ENCODE data around the gene CYP4B1.
"Not testable (repeated sequence)": the region's sequence is repeated elsewhere in the genome, so short reads cannot be mapped to it uniquely, and the experiment has no call there.

The CYP4B1 gene

DNA sequence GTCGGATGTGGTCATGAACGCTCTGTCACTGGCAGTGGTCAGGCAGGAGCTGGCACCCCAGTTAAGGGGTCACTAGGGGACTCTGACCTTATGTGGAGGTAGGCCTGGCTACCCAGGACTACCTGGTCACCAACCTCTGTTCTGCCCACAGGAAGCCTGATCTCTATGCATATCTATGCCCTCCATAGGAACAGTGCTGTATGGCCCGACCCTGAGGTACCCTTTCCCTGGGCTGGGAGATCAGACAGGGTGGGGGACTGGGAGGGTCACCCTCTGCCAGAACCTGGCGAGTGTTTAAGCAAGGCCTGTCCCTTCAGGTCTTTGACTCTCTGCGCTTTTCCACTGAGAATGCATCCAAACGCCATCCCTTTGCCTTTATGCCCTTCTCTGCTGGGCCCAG, 19.0 kb downstream of the CYP4B1 start:
- DNase-seq, result no peak

DNA sequence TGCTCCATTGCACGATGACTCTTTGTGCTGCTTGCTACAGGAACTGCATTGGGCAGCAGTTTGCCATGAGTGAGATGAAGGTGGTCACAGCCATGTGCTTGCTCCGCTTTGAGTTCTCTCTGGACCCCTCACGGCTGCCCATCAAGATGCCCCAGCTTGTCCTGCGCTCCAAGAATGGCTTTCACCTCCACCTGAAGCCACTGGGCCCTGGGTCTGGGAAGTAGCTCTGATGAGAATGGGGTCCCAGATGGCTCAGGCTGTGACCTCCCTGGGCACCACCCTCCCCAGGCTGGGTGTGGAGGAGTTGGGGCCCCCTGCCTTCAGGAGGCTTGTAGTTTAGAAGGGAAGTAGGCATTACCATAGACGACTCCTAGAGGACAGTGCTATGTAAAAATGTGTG, 19.7 kb downstream of the CYP4B1 start:
- DNase-seq, result no peak

DNA sequence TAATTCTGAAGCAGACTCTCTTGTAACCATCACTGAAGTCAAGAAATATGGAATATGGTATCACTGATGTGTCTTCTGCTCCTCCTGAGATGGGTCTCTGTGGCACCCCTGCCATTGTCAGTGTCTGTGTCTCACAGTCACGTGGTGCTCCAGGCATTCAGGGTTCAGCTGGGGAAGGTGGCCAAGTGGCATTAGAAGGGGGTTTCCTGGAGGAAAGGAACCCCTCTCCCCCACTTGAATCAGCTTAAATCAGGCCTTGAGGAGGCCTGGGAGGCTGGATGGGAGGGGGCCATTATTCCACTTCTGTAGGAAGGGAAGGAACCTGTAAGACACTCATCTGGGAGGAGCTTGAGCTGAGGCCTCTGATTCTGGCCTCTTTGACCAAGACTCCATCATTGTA, 20.5 kb downstream of the CYP4B1 start:
- no peak for DNase-seq

DNA sequence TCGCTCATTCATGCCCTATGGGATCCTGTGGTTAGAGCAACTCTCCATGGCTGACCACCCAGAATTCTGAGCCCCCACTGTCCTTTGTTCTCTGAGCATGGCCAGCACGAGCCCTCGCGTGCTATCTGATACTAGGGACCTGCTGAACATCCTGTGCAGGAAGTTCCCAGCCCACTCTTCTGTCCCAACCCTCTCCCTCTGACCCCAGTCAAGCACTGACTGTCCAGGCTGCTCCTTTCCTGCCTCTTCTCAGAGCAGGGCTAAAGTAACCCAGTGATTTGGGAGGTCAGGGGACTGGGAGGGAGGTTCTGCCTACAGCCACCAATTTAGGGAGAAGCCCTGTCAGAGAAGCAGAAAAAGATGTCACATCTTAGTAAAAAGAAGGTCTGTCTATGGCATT, 21.2 kb downstream of the CYP4B1 start:
- DNase-seq, result no peak

DNA sequence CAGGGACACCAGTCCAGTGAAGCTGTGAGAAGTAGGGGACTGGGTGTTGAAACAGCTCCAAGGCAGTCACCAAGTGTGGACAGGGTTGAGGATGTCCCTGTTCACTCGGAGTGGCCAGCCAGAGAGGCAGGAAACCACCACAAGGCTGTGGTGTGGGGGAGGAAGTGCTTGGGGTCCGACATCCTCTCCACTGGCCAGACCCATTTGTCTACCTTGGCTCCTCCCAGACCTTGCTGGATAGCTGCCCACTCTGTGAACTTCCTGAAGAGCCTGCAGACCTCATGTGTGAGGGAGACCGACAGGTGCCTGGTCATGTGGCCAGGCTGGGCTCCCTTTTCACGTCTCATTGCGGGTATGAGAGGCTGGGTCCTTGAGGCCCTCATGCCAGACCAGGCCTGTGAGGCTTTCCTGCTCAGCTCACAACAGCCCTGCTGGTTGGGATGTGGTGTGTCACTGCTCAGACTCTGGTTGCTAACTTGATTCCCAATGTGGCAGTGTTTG, 21.8 kb downstream of the CYP4B1 start:
- DNase-seq, result no peak

DNA sequence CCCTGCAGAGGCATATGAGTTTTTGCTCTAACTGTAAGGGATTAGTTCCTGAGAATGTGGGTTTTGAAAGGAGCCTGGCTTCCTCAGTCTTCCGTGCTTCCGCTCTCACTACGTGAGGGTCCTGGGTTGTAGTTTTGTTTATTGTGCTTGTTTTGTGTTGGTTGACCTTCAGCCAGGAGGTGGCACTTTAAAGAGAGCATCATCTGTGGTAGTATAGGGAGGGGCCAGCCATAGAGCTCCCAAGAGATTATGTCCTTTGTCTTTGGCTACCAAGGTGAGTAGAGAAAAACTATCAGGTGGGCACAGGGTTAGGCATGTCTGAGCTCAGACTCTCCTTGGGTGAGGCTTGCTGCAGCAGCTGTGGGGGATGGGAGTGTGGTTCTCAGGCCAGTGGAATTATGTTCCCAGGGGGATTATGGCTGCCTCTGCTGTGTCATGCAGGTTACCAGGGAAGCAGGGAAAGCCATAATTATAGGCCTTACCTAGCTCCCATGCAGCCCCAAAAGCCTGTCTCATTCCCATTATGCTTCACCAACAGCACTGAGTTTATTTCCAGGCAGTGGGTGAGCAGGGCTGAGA, 23.5 kb downstream of the CYP4B1 start:
- DNase-seq, result peak; percentile 5

DNA sequence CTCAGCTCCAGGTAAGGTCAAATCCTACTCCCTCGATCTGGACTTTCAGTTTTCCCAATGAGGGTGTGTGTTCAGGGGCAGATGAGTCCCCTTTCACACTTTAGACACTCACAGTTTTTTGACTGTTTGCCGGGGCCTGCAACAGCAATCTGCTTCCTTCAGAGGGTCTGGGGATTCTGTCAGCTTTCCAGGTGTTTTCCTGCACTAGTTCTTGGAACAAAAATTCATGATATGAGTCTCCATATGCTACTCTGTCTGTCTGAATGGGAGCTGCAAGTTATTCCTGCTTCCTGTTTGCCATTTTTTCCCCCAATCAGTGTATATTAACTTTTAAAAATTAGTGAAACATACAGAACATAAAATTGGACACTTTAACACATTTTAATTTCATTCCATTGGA, 24.3 kb downstream of the CYP4B1 start:
- no peak for DNase-seq

DNA sequence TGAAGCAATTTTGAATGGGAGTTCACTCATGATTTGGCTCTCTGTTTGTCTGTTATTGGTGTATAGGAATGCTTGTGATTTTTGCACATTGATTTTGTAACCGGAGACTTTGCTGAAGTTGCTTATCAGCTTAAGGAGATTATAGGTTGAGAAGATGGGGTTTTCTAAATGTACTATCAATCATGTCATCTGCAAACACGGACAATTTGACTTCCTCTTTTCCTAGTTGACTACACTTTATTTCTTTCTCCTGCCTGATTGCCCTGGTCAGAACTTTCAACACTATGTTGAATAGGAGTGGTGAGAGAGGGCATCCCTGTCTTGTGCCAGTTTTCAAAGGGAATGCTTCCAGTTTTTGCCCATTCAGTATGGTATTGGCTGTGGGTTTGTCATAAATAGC, 28.0 kb downstream of the CYP4B1 start:
- DNase-seq, result not testable (repeated sequence)

DNA sequence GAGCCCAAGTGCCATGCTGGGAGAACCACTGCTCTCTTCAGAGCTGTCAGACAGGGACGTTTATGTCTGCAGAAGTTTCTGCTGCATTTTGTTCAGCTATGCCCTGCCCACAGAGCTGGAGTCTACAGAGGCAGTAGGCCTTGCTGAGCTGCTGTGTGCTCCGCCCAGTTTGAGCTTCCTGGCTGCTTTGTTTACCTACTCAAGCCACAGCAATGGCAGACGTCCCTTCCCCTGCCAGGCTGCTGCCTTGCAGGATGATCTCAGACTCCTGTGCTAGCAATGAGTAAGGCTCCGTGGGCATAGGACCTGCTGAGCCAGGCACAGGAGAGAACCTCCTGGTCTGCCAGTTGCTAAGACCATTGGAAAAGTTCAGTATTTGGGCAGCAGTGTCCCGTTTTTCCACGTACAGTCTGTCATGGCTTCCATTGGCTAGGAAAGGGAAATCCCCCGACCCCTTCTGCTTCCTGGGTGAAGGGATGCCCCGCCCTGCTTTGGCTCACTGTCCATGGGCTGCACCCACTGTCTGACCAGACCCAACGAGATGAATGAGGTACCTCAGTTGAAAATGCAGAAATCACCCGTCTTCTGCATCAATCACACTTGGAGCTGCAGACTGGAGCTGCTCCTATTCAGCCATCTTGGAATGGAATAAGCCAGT, 31.9 kb downstream of the CYP4B1 start:
- no peak for DNase-seq

DNA sequence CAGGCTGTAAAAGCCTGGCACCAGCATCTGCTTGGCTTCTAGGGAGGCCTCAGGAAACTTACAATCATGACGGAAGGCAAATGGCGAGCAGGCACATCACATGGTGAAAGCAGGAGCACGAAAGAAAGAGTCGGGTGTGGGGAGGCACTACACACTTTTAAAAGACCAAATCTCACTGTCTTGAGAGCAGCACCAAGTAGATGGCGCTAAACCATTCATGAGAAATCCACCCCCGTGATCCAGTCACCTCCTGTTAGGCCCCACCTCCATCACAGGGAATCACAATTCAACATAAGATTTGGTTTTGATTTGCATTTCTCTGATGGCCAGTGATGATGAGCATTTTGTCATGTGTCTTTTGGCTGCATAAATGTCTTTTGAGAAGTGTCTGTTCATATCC, 36.6 kb downstream of the CYP4B1 start:
- DNase-seq, result not testable (repeated sequence)

DNA sequence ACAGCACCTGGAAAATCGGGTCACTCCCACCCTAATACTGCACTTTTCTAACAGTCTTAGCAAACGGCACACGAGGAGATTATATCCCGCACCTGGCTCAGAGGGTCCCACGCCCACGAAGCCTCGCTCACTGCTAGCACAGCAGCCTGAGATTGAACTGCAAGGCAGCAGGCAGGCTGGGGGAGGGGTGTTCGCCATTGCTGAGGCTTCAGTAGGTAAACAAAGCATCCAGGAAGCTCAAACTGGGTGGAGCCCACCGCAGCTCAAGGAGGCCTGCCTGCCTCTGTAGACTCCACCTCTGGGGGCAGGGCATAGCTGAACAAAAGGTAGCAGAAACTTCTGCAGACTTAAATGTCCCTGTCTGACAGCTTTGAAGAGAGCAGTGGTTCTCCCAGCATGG, 47.5 kb downstream of the CYP4B1 start:
- DNase-seq, result not testable (repeated sequence)

DNA sequence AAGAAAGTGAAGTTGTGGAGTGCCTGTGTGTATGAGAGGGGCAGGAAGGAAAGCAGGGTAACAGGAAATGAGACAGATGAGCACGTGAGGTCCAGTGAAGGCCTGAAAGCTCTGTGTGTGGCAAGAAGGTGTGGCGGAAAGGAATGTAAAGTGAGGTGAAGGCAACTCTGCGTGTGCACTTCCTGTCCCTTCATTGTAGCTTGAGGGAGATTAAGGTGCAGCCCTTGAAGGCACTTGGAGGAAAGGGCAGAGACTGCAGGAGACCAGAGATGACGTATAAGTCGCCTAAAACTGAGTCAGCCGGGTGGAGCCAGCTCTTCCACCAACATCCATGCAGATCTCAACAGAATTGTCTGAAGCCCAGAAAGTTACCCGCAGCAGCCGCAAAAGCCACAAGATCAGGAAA, 58.8 kb downstream of the CYP4B1 start:
- DNase-seq, result not testable (repeated sequence)

DNA sequence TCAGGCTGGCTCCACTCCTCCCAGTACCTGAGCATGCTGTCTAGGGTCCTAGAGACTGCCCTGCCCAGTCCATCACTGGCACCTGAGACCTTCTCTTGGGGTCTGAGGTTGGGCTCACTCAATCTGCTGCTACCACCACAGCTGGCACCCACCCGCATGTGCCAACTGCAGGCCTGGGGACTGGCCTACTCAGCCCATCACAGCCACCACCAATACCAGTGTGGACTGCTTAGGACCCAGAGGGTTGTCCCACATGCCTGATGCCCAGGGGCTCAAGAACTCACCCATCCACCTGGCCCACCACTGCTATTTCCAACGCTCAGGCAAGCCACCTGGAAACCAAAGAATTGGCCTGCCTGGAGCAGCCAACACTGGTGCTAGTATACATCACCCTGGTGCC, 63.5 kb downstream of the CYP4B1 start:
- no peak for DNase-seq

All from NCI-H2107 (cell line).